Suppressor macrophage treated with lipopolysaccharide for 4 hours (primary cell): ENCODE results near the gene TNRC6C.
A peak's percentile ranks its signal among the peaks of the same experiment; 100 is the strongest.
"Not testable (repeated sequence)": the region's sequence is repeated elsewhere in the genome, so short reads cannot be mapped to it uniquely, and the experiment has no call there.

Experiments used
- DNase-seq: peaks from one replicate; pipeline ENCODE4 v3.0.0-alpha.2; 2020

TNRC6C gene

DNA sequence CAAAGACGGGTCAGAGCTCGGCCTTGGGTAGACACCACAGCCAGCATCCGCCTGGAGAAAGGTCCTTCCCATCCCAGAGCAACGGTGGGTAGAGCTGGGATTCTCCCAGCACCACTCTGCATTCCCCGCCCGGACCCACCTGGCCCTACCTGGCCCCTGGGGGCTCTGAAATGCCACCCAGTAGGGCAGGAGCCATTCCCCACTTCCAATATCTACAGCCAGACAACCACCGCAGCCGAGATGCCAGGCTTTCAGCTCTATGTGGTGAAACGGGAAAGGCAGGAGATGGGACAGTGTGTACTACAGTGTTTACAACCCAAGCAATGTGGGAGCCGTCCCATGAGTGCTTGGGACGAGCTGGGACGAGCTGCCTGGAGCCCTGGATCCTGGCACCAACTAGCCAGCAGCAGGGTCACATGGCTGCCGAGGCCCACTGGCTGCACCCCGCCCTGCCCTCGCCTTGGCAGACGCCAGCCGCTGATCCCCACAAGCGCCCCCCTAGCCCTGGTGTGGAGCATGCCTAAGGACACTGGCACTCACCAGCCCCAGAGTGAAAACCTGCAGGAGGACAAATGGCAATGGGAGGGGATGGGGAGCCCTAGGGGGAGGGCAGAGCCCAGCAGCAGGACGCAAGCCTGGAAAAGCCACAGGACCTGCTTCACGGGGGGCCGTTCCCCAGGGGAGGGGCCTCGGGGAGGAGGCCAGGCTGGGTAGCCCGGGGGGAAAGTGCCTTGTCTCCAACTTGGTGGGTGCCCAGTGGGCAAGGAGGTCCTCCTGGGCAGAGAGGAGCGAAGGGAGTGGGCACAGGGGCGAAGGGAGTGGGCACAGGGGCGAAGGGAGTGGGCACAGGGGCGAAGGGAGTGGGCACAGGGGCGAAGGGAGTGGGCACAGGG is 156.6 kb downstream of the TNRC6C start:
- DNase-seq: no peak

- DNase-seq: not testable (repeated sequence)
Measured at GRCh38 chr17:78115803-78116202, 157.3 kb downstream of the TNRC6C start.

GRCh38 chr17:78116411-78116810 is 157.9 kb downstream of the TNRC6C start:
- DNase-seq: no peak

DNA sequence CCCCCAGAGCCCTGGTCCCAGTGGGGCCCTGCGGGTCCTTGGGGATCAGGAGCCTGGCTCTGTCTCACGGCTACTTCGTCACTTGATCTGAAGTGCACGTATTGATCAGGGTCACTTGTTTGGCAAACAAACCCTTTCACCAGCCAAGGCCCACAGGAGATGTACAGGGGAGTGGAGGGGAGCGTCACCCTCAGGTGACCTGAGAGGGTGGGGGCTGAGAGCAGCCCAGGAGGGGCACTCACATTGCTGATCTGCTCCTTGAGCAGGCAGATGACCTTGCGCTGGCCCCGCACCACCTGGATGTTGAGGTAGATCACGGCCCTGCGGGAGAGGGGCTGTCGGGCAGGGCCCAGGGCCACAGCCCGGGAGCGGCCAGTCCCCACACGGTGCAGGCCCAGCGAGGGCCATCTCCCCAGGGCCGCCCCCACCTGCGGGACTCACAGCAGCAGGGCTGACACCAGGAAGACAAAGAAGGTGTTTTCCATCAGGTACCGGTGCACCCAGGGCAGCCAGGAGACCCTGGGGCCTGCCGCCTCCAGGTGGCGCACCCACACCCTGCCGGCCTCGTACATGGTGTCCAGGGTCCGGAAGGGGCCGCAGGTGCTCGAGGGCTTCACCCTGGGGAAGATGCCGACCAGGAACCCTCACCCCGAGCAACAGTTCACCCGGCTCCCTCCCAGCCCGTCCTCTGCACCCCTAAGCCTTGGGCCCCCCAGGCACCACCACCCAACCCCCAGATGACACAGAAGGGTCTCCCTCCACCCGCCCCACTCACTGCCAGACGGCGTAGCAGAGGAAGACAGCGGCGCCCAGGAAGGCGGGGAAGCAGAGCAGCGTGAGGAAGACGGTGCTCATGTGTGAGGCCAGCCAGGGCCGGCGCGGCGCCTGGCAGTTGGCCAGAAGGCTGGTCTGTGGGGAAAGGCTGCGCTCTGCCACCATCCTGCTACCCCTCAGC is 158.8 kb downstream of the TNRC6C start:
- DNase-seq: no peak

DNA sequence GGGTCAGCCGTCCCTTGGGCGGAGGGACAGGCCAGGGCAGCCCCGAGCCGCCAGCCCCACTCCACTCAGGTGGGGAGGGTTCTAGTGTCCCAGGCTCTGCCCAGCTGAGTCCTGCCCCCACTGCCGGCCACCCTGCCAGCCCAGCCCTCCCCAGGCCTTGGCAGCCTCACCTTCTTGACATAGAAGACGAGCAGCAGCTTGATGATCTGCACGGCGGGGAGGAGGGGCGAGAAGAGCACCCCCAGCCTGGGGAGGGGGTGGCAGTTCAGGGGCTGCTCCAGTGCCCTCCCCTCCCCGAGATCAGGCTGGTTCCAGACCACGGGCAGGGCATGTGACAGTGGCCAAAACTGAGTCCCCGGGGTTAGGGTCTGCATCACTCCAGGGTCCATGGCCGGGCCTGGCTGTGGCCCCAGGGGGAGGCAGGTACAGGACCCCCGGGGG is 160.3 kb downstream of the TNRC6C start:
- no peak for DNase-seq

DNA sequence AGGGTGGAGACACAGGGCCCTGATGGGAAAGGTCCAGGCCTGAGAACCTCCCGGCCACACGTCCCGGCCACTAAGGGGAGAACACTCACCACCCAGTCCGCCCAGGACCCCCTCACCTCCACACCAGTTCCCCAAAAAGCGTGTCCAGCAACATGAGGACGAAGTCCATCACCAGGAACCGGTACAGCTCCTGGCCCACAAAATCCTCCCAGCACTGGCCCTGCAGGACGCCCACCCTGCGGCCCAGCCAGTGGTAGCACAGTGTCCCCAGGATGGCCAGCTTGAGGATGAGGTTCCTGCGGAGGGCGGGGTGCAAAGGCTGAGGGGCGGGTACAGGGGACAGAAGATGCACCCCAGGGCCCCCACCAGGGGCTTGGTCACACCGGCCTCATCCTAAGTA is 162.0 kb downstream of the TNRC6C start:
- DNase-seq: no peak

- no peak for DNase-seq
Measured at GRCh38 chr17:78120971-78121800, 162.7 kb downstream of the TNRC6C start.

DNA sequence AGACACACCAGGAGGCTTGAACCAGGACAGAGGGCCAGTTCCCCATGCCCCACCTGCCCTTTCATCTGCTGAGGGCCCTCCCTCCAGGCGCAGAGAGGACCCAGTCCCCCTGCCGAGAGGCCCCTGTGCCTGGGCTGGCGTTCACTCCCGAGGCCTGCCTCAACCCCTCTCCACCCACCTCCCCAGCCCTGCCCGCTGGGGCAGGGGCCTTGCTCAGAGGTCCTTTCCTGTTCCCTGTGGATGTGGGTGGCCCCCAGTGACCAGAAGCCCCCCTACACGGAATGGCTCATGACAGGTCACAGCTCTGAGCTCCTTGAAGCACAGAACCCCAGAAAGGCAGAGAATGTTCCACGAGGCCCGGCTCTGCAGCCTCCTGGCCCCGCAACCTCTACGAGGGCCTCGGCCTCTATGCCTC is 163.3 kb downstream of the TNRC6C start:
- DNase-seq: no peak

DNA sequence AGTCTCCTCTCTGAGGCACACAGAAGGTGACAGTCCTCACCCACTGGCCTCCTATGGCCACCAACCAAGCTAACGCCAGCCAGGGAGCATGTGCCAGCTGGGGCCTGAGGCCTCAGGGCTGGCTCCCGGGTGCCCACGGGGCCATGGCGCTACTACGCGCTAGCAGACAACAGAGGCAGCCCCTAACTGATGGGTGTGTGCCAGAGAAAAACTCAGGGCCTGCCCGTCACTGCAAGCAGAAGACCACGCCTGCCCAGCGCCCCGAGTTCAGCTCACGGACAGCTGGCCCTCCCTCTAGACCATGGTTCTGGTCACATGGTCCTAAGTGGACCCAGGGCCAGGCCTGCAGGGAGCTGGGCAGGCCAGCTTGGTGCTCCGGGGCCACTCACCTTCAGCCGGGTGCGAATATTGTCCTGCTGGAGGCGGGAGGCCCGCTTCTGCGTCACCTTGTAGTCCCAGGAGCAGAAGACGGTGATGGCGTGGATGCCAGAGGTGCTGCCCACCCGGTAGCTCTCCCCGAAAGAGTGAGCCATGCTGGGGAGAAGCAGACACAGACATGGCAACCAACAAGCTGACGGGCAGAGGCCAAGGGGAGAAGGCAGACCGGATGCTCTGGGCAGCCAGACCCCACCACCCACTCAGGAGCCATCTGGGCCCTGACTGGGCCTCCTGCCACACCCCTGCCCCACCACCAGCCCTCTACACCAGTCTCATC is 163.9 kb downstream of the TNRC6C start:
- no peak for DNase-seq

GRCh38 chr17:78122931-78123249 is 164.4 kb downstream of the TNRC6C start:
- DNase-seq: no peak

DNA sequence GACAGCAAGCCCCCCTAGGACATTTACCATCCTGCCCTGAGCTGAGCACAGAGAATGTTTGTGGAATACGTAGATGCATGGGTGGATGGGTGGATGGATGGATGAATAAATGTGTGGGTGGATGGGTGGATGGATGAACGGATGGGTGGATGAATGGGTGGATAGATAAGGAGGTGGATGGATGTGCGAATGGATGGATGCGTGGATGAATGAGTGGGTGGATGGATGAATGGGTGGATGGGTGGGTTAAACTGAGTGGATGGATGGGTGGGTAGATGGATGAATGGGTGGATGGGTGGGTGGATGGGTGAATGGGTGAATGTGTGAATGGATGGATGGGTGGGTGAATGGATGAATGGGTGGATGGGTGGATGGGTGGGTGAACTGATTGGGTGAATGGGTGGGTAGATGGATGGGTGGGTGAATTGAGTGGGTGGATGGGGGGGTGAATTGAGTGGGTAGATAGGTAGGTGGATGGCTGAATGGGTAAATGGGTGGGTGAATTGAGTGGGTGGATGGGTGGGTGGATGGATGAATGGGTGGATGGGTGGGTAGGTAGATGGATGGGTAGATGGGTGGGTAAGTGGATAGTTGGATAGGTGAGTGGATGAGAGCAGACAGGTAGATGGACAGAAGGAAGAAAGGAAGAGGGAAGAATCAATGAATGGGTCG is 164.9 kb downstream of the TNRC6C start:
- no peak for DNase-seq

DNA sequence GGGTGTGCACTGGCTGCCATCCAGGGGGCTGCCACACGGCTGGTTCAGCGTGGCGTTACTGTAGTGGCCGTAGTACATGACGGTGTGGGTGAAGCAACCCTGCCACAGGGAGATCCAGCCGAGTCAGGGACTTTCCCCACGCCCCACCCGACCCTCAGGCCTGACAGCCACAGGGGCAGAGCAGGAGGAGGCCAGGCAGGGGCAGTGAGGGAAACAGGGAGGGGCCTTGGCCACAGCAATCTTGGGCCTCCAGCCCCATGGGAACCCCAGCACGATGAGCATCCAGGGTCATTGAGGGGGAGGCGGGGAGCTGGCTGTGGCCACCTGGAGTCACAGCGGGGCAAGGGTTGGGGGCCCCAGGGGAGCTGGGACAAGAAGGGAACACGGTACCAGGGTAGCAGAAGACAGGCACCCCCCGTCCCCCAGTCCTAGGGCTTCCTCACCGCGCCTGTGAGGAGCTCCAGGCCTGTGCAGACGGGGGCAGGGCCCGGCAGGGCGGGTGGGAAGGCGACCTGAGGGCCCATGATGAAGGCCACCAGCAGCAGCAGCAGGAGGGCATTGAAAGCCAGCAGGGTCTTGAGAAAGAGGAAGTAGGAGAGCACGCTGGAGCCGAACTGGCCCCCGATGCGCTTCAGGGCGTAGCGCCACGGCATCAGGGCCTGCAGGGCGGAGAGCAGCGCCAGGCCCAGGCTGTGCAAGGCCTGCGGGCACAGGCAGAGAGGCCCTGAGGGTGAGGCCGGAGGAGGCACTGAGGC is 165.8 kb downstream of the TNRC6C start:
- DNase-seq: peak; percentile 70

DNA sequence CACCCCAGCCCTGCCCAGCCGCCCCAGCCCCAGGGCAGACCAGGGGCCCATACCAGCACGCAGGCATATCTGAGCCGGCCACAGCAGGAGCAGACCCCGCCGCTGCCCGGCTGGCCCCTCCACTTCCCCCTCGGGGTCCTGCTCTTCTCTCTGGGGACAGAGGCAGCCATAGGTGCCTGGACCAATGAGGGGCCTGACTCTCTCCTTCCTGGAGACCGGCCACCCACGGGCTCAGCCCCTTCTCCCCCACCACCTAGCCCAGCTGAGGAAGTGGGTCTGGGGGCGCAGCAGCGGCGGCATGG is 166.3 kb downstream of the TNRC6C start:
- DNase-seq: no peak

DNA sequence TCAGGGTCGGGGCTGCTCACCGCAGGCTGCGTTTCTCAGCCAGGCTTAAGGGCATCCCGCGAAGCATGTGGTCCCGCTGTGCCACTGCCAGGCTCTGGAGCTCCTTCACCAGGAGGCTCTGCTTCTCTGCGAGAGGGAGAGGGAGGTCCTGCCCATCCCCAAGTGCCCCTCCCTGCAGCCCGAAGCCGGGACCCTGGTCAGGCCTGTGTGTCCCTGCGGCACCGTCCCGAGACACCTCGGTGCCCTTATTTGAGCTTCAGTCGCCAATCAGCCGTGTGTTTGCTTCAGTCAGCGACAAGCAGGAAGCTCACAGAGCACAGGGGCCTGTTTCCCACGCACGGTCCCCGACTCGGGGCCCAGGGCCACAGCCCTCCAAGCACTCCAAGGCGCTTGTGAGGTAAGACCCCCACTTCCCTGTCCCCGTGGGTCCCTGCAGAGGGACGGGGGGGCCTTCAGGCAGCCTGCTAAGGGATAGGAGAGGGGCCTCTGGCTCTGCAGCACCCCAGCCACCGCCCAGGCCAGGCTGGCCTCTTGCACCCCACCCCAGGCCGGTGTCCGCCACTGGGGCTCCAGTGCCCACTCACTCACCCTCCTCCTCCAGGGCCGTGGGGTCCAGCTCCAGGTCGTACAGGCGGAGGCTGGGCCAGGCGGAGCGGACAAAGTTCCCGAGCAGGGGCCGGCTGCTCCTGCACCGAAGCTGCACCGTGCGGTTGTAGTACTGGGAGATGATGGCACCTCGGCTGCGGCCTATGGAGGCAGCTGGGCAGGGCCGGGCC is 166.8 kb downstream of the TNRC6C start:
- DNase-seq: no peak

DNA sequence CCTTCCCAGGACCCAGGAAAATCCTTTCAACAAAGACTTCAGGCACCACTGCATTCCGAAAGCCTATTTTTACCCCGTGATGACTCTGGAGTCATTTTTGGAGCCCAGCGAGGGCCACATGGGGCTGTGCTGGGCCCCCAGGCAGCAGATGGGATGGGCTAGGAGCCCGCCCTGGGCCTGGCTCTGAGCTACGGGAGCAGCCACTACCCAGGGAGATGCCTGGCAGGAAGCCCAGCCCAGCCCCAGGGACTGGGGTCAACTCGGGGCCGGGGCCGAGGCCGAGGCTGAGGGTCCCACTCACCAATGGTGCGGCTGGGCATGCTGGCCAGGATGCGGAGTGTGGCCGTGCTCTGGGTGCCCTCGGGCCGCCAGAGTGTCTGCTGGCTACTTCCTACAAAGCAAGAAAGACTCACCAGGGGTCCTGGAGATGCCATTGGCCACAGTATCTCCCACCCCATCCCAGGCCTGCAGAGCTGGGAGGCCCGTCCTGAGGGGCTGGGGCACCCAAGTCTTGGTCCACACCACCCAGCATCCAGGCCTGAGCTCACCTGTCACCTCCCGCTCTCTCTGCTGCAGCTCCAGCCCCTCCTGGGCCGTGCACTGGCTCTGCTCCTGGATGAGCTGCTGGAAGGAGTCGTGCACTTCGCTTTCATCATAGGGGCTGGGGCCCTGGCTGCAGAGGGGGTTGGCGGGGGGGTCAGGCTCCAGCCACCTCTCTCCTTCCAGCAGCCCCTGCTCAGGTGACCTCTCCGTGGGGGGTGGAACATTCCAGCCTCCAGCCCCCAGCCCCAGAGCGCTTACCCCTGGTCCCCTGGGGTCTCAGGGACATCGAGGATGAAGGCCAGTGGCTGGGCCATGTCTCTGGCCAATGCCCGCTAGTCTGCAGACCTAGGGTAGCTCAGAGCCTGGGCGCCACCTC is 167.7 kb downstream of the TNRC6C start:
- DNase-seq: no peak

- no peak for DNase-seq
Measured at GRCh38 chr17:78126895-78127238, 168.4 kb downstream of the TNRC6C start.

- peak; percentile 83 for DNase-seq
Measured at GRCh38 chr17:78127239-78127887, 168.9 kb downstream of the TNRC6C start.

- no peak for DNase-seq
Measured at GRCh38 chr17:78127888-78128550, 169.5 kb downstream of the TNRC6C start.
